ENCODE results near the gene RNF17. TPM values are rescaled to one million over a fixed set of nuclear protein-coding genes. Genes with fewer than 3 reads are reported as not detected.
"Not testable (repeated sequence)": the region's sequence is repeated elsewhere in the genome, so short reads cannot be mapped to it uniquely, and the experiment has no call there.

Gene RNF17
- total and polyA plus RNA-seq, 8 donors, result 0.10 to 0.16 TPM; not detected in 6

- DNase-seq, result peak in 3 of 4 donors; percentile 42 to 82 (median 61)
- peak; percentile 58 to 75 for TF ChIP-seq CTCF (IDR thresholded peaks at IDR 0.05)
These were observed 36.0 kb upstream of the RNF17 start for GRCh38 chr13:24727731-24728601.

GRCh38 chr13:24730873-24731567 lies 32.9 kb upstream of the RNF17 start:
- DNase-seq; H3K27me3 ChIP-seq; H3K36me3 ChIP-seq; intact Hi-C loops (cut with DNase I); H3K9me3 ChIP-seq; H3K4me3 ChIP-seq; ATAC-seq; H3K4me1 ChIP-seq; H3K27ac ChIP-seq: not testable (repeated sequence)

More at GRCh38 chr13:24727731-24728601, 36.0 kb upstream of the RNF17 start:
- peak; percentile 100 for ATAC-seq
- H3K4me3 ChIP-seq, result no peak overlapping the region
- H3K9me3 ChIP-seq, result no peaks in the 10 kb centered on the region
- H3K27me3 ChIP-seq, result no peaks in the 10 kb centered on the region
- intact Hi-C loops (cut with DNase I), result loop anchor here in 1 of 2 donors (10.0 kb wide), 1 partner anchor 123 kb away; no protein-coding TSS in a partner anchor
- no peaks in the 10 kb centered on the region for H3K36me3 ChIP-seq
- H3K27ac ChIP-seq, result no peak overlapping the region
- no peaks in the 10 kb centered on the region for H3K4me1 ChIP-seq

- H3K4me3 ChIP-seq, result no peak overlapping the region
- no peaks in the 10 kb centered on the region for H3K36me3 ChIP-seq
- ATAC-seq (no peak), DNase-seq (no peak)
- intact Hi-C loops (cut with DNase I), result no loop called here
- H3K4me1 ChIP-seq, result no peaks in the 10 kb centered on the region
- no peak overlapping the region for H3K27ac ChIP-seq
- no peaks in the 10 kb centered on the region for H3K27me3 ChIP-seq
- TF ChIP-seq CTCF (IDR thresholded peaks at IDR 0.05), result no peak
- H3K9me3 ChIP-seq, result no peaks in the 10 kb centered on the region
These were observed 29.0 kb upstream of the RNF17 start for GRCh38 chr13:24734950-24735349.

- no peak for DNase-seq
- no peak overlapping the region for H3K4me3 ChIP-seq
These were observed 26.9 kb upstream of the RNF17 start for GRCh38 chr13:24737042-24737441.

GRCh38 chr13:24738366-24738847 lies 25.6 kb upstream of the RNF17 start:
- Histone ChIP-seq H3K27ac (no peak overlapping the region), H3K4me3 (no peak overlapping the region), H3K36me3 (no peaks in the 10 kb centered on the region), H3K9me3 (no peaks in the 10 kb centered on the region), H3K27me3 (peaks cover 0 to 5% of the 10 kb centered on the region in 2 donors), H3K4me1 (no peaks in the 10 kb centered on the region)
- DNase-seq (no peak), ATAC-seq (no peak)
- intact Hi-C loops (cut with DNase I), result no loop called here
- TF ChIP-seq CTCF (IDR thresholded peaks at IDR 0.05), result no peak

More at GRCh38 chr13:24737042-24737441, 26.9 kb upstream of the RNF17 start:
- no peak for ATAC-seq
- Histone ChIP-seq H3K27ac (no peak overlapping the region), H3K4me1 (no peaks in the 10 kb centered on the region), H3K36me3 (no peaks in the 10 kb centered on the region), H3K9me3 (no peaks in the 10 kb centered on the region), H3K27me3 (no peaks in the 10 kb centered on the region)
- no peak for TF ChIP-seq CTCF (IDR thresholded peaks at IDR 0.05)
- intact Hi-C loops (cut with DNase I), result no loop called here
